ENCODE results near the gene PGPEP1. TPM values are rescaled to one million over a fixed set of nuclear protein-coding genes. Genes with fewer than 3 reads are reported as not detected.

PGPEP1 gene
- total and polyA plus RNA-seq, 5 donors from 2014 or later: 6.7 to 39.4 (median 8.2) TPM

- no peaks in the 10 kb centered on the region for H3K27me3 Mint-ChIP-seq
- Histone ChIP-seq H3K27me3 (ENCODE audit: control insufficient read depth, insufficient read depth, low read length) (no peaks in the 10 kb centered on the region), H3K36me3 (ENCODE audit: control insufficient read depth, insufficient read depth, low read length) (peaks cover 15% of the 10 kb centered on the region), H3K4me1 (ENCODE audit: control insufficient read depth, insufficient read depth, low read length, poor library complexity, severe bottlenecking) (peaks cover 30% of the 10 kb centered on the region), H3K27ac (ENCODE audit: insufficient read depth, low read length, poor library complexity, severe bottlenecking) (no peak overlapping the region), H3K9me3 (ENCODE audit: control insufficient read depth in 2 of 2, low read length in 2 of 2) (no peaks in the 10 kb centered on the region), H3K4me3 (ENCODE audit: low read depth, low read length) (no peak overlapping the region)
- no peak for ATAC-seq (ENCODE audit: low read depth in 2 of 2)
- H3K9me3 Mint-ChIP-seq: no peaks in the 10 kb centered on the region
- H3K4me3 Mint-ChIP-seq: peak overlapping the region in 1 of 4 donors; percentile 68
- H3K27ac Mint-ChIP-seq: no peak overlapping the region
- DNase-seq: no peak
- H3K4me1 Mint-ChIP-seq: peaks cover 0 to 35% (median 11%) of the 10 kb centered on the region in 4 donors
- H3K36me3 Mint-ChIP-seq: peaks cover 7% of the 10 kb centered on the region
Measured at GRCh38 chr19:18310118-18310909, 30.1 kb upstream of the PGPEP1 start.

GRCh38 chr19:18310966-18311365 is 29.4 kb upstream of the PGPEP1 start:
- Histone ChIP-seq H3K27me3 (ENCODE audit: control insufficient read depth, insufficient read depth, low read length) (no peaks in the 10 kb centered on the region), H3K27ac (ENCODE audit: insufficient read depth, low read length, poor library complexity, severe bottlenecking) (no peak overlapping the region), H3K9me3 (ENCODE audit: control insufficient read depth in 2 of 2, low read length in 2 of 2) (no peaks in the 10 kb centered on the region), H3K36me3 (ENCODE audit: control insufficient read depth, insufficient read depth, low read length) (peaks cover 15% of the 10 kb centered on the region), H3K4me1 (ENCODE audit: control insufficient read depth, insufficient read depth, low read length, poor library complexity, severe bottlenecking) (peaks cover 23% of the 10 kb centered on the region), H3K4me3 (ENCODE audit: low read depth, low read length) (no peak overlapping the region)
- H3K4me3 Mint-ChIP-seq: peak overlapping the region in 2 of 4 donors; percentile 56 to 68
- no peak for ATAC-seq (ENCODE audit: low read depth in 2 of 2)
- peaks cover 7% of the 10 kb centered on the region for H3K36me3 Mint-ChIP-seq
- no peak overlapping the region for H3K27ac Mint-ChIP-seq
- H3K9me3 Mint-ChIP-seq: no peaks in the 10 kb centered on the region
- no peaks in the 10 kb centered on the region for H3K27me3 Mint-ChIP-seq
- no peak for DNase-seq
- H3K4me1 Mint-ChIP-seq: peaks cover 0 to 32% (median 14%) of the 10 kb centered on the region in 4 donors

GRCh38 chr19:18311502-18312091 is 28.8 kb upstream of the PGPEP1 start:
- no peaks in the 10 kb centered on the region for H3K9me3 Mint-ChIP-seq
- Histone ChIP-seq H3K27me3 (ENCODE audit: control insufficient read depth, insufficient read depth, low read length) (no peaks in the 10 kb centered on the region), H3K36me3 (ENCODE audit: control insufficient read depth, insufficient read depth, low read length) (peaks cover 15% of the 10 kb centered on the region), H3K27ac (ENCODE audit: insufficient read depth, low read length, poor library complexity, severe bottlenecking) (no peak overlapping the region), H3K9me3 (ENCODE audit: control insufficient read depth in 2 of 2, low read length in 2 of 2) (no peaks in the 10 kb centered on the region), H3K4me3 (ENCODE audit: low read depth, low read length) (no peak overlapping the region), H3K4me1 (ENCODE audit: control insufficient read depth, insufficient read depth, low read length, poor library complexity, severe bottlenecking) (peaks cover 17% of the 10 kb centered on the region)
- ATAC-seq (ENCODE audit: low read depth in 2 of 2) (no peak), DNase-seq (no peak)
- H3K27me3 Mint-ChIP-seq: no peaks in the 10 kb centered on the region
- peaks cover 7% of the 10 kb centered on the region for H3K36me3 Mint-ChIP-seq
- H3K27ac Mint-ChIP-seq: peak overlapping the region in 1 of 3 donors; percentile 32
- peak overlapping the region in 1 of 4 donors; percentile 56 for H3K4me3 Mint-ChIP-seq
- peaks cover 0 to 28% (median 14%) of the 10 kb centered on the region in 4 donors for H3K4me1 Mint-ChIP-seq

- Histone ChIP-seq H3K36me3 (ENCODE audit: control insufficient read depth, insufficient read depth, low read length) (peaks cover 15% of the 10 kb centered on the region), H3K27ac (ENCODE audit: insufficient read depth, low read length, poor library complexity, severe bottlenecking) (no peak overlapping the region), H3K9me3 (ENCODE audit: control insufficient read depth in 2 of 2, low read length in 2 of 2) (no peaks in the 10 kb centered on the region), H3K4me3 (ENCODE audit: low read depth, low read length) (no peak overlapping the region), H3K27me3 (ENCODE audit: control insufficient read depth, insufficient read depth, low read length) (no peaks in the 10 kb centered on the region), H3K4me1 (ENCODE audit: control insufficient read depth, insufficient read depth, low read length, poor library complexity, severe bottlenecking) (peaks cover 12% of the 10 kb centered on the region)
- Mint-ChIP-seq H3K9me3 (no peaks in the 10 kb centered on the region), H3K4me1 (peaks cover 0 to 22% (median 10%) of the 10 kb centered on the region in 4 donors), H3K27ac (no peak overlapping the region), H3K27me3 (no peaks in the 10 kb centered on the region), H3K4me3 (no peak overlapping the region), H3K36me3 (peaks cover 4% of the 10 kb centered on the region)
- ATAC-seq (ENCODE audit: low read depth in 2 of 2) (no peak), DNase-seq (no peak)
Measured at GRCh38 chr19:18312092-18312534, 28.3 kb upstream of the PGPEP1 start.

GRCh38 chr19:18313398-18313797 is 27.0 kb upstream of the PGPEP1 start:
- Histone ChIP-seq H3K9me3 (ENCODE audit: control insufficient read depth in 2 of 2, low read length in 2 of 2) (no peaks in the 10 kb centered on the region), H3K36me3 (ENCODE audit: control insufficient read depth, insufficient read depth, low read length) (peaks cover 15% of the 10 kb centered on the region), H3K27ac (ENCODE audit: insufficient read depth, low read length, poor library complexity, severe bottlenecking) (no peak overlapping the region), H3K27me3 (ENCODE audit: control insufficient read depth, insufficient read depth, low read length) (no peaks in the 10 kb centered on the region), H3K4me1 (ENCODE audit: control insufficient read depth, insufficient read depth, low read length, poor library complexity, severe bottlenecking) (peaks cover 10% of the 10 kb centered on the region), H3K4me3 (ENCODE audit: low read depth, low read length) (no peak overlapping the region)
- peaks cover 4% of the 10 kb centered on the region for H3K36me3 Mint-ChIP-seq
- ATAC-seq (ENCODE audit: low read depth in 2 of 2) (no peak), DNase-seq (no peak)
- H3K4me3 Mint-ChIP-seq: peak overlapping the region in 1 of 4 donors; percentile 15
- no peak overlapping the region for H3K27ac Mint-ChIP-seq
- no peaks in the 10 kb centered on the region for H3K9me3 Mint-ChIP-seq
- H3K4me1 Mint-ChIP-seq: peaks cover 5 to 27% (median 12%) of the 10 kb centered on the region in 4 donors
- H3K27me3 Mint-ChIP-seq: no peaks in the 10 kb centered on the region

- ATAC-seq (ENCODE audit: low read depth in 2 of 2) (no peak), DNase-seq (peak in 1 of 3 donors; percentile 78)
- peak overlapping the region; percentile 59 for H3K4me3 ChIP-seq (ENCODE audit: low read depth, low read length)
- H3K36me3 ChIP-seq (ENCODE audit: control insufficient read depth, insufficient read depth, low read length): peaks cover 5% of the 10 kb centered on the region
- H3K27me3 Mint-ChIP-seq: no peaks in the 10 kb centered on the region
- H3K4me1 Mint-ChIP-seq: peaks cover 24 to 62% (median 36%) of the 10 kb centered on the region in 4 donors
- H3K27ac ChIP-seq (ENCODE audit: insufficient read depth, low read length, poor library complexity, severe bottlenecking): peak overlapping the region; percentile 90
- peak overlapping the region; percentile 91 to 94 (median 92) for H3K27ac Mint-ChIP-seq
- peaks cover 3% of the 10 kb centered on the region for H3K36me3 Mint-ChIP-seq
- H3K27me3 ChIP-seq (ENCODE audit: control insufficient read depth, insufficient read depth, low read length): no peaks in the 10 kb centered on the region
- peak overlapping the region; percentile 74 to 95 (median 86) for H3K4me3 Mint-ChIP-seq
- peaks cover 49% of the 10 kb centered on the region for H3K4me1 ChIP-seq (ENCODE audit: control insufficient read depth, insufficient read depth, low read length, poor library complexity, severe bottlenecking)
- no peaks in the 10 kb centered on the region for H3K9me3 ChIP-seq (ENCODE audit: control insufficient read depth in 2 of 2, low read length in 2 of 2)
- H3K9me3 Mint-ChIP-seq: peaks cover 0 to 2% (median 0%) of the 10 kb centered on the region in 7 donors
Measured at GRCh38 chr19:18317961-18318800, 22.2 kb upstream of the PGPEP1 start.

- Mint-ChIP-seq H3K4me1 (peaks cover 28 to 69% (median 41%) of the 10 kb centered on the region in 4 donors), H3K4me3 (peak overlapping the region; percentile 63 to 86 (median 68)), H3K36me3 (peaks cover 3% of the 10 kb centered on the region), H3K27ac (peak overlapping the region; percentile 91 to 98 (median 93)), H3K9me3 (peaks cover 0 to 2% (median 0%) of the 10 kb centered on the region in 7 donors), H3K27me3 (no peaks in the 10 kb centered on the region)
- no peak for DNase-seq
- Histone ChIP-seq H3K36me3 (ENCODE audit: control insufficient read depth, insufficient read depth, low read length) (no peaks in the 10 kb centered on the region), H3K27me3 (ENCODE audit: control insufficient read depth, insufficient read depth, low read length) (no peaks in the 10 kb centered on the region), H3K9me3 (ENCODE audit: control insufficient read depth in 2 of 2, low read length in 2 of 2) (no peaks in the 10 kb centered on the region), H3K27ac (ENCODE audit: insufficient read depth, low read length, poor library complexity, severe bottlenecking) (peak overlapping the region; percentile 90), H3K4me3 (ENCODE audit: low read depth, low read length) (no peak overlapping the region), H3K4me1 (ENCODE audit: control insufficient read depth, insufficient read depth, low read length, poor library complexity, severe bottlenecking) (peaks cover 57% of the 10 kb centered on the region)
- ATAC-seq (ENCODE audit: low read depth in 2 of 2): no peak
Measured at GRCh38 chr19:18319591-18320135, 20.7 kb upstream of the PGPEP1 start.

Data from CD4-positive, CD25-positive, alpha-beta regulatory T cell (primary cell).